OCI-LY3 (cell line): ENCODE results near the gene TBC1D8.

Experiments used
- CTCF ChIP-seq: fragments of 200-600, 300-600 bp; sonication (generic); IDR thresholded peaks from 2 replicates; pipeline ENCODE4 v1.5.1; 2014; ENCODE audit warnings: antibody characterized with exemption, low read length, low read depth
- EZH2phosphoT487 ChIP-seq: fragments of 200-600 bp; shearing (Covaris generic); IDR thresholded peaks from 2 replicates; pipeline ENCODE4 v1.6.1; 2018; ENCODE audit warnings: antibody characterized with exemption, mixed run types, low read depth

- TF ChIP-seq CTCF (no peak), EZH2phosphoT487 (no peak)
Observed at GRCh38 chr2:101199251-101199791, 48.1 kb upstream of the TBC1D8 start.
